OCI-LY1 (cell line): ENCODE results near the gene SNTG2.

ENCODE experiments used
- CTCF ChIP-seq: fragments of 200-600 bp; sonication (generic), shearing (Covaris generic); IDR thresholded peaks from 2 replicates; pipeline ENCODE4 v1.5.1; 2017; ENCODE audit warnings: mild to moderate bottlenecking, antibody characterized with exemption, low read length, moderate library complexity, mixed read lengths
- EZH2 ChIP-seq: fragments of 200-600 bp; sonication (generic), shearing (Covaris generic); IDR thresholded peaks from 2 replicates; pipeline ENCODE4 v1.8.0; 2017; ENCODE audit warnings: borderline replicate concordance, mixed run types, mild to moderate bottlenecking, antibody characterized with exemption, low read length, moderate library complexity, mixed read lengths

- TF ChIP-seq CTCF = no peak
- no peak for TF ChIP-seq EZH2
Observed at GRCh38 chr2:1307670-1308069, 357.0 kb downstream of the SNTG2 start.
